Ovary (tissue), 3 donors: ENCODE measurements around the gene PNPLA8.

Source experiments
- EP300 ChIP-seq: sonication (generic); formaldehyde crosslinking; IDR thresholded peaks from one replicate; pipeline ENCODE4 v1.6.1; 2017; ENCODE audit warnings: antibody characterized with exemption
- POLR2A ChIP-seq: fragments of 450-650 bp; IDR thresholded peaks from one replicate; pipeline ENCODE4 v1.6.1; 2017; ENCODE audit warnings: antibody characterized with exemption, mild to moderate bottlenecking, moderate library complexity
- TF ChIP-seq, protein P1 (sequence below), 3 donors: fragments of 450-650 bp in 2 of 3; fragments of 200-600 bp in 1 of 3; IDR thresholded peaks; one replicate each; pipeline versions ENCODE4 v1.5.1 to v1.8.0; 2016 to 2022; ENCODE audit warnings: antibody characterized with exemption in 3 of 3, mild to moderate bottlenecking in 1 of 3
- donor health status: DM: no; HTN: no; CAD: no.

DNA sequence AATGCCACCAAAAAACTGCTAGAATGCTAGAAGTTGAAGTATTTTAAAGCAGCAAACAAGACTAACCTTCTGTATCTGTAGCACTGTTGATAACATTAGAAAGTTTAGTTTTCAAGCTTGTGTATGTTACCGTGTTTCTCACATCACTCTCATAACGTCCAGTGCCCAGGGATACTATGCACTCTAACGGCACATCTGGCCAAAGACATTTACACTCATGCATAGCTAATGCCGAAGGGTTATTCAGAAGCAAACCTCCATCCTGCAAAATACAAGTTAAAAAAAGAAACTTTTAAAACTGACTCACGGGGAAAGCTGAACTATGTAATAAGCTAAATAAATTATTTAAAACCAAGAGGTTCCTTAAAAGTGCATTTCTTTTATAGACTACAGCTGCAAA is 46.8 kb downstream of the PNPLA8 start:
- no peak for TF ChIP-seq EP300
- TF ChIP-seq, protein P1, sequence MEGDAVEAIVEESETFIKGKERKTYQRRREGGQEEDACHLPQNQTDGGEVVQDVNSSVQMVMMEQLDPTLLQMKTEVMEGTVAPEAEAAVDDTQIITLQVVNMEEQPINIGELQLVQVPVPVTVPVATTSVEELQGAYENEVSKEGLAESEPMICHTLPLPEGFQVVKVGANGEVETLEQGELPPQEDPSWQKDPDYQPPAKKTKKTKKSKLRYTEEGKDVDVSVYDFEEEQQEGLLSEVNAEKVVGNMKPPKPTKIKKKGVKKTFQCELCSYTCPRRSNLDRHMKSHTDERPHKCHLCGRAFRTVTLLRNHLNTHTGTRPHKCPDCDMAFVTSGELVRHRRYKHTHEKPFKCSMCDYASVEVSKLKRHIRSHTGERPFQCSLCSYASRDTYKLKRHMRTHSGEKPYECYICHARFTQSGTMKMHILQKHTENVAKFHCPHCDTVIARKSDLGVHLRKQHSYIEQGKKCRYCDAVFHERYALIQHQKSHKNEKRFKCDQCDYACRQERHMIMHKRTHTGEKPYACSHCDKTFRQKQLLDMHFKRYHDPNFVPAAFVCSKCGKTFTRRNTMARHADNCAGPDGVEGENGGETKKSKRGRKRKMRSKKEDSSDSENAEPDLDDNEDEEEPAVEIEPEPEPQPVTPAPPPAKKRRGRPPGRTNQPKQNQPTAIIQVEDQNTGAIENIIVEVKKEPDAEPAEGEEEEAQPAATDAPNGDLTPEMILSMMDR (IDR thresholded peaks at IDR 0.05): no peak
- TF ChIP-seq POLR2A: no peak
